GM06990 (cell line): Measurements from ENCODE around the gene NDUFS6.

Experiments
- DNase-seq: peaks from one replicate; pipeline ENCODE4 v3.0.0-alpha.2; 2011; ENCODE audit not compliant: insufficient read length; ENCODE audit errors: extremely low read depth
- H3K27me3 ChIP-seq: replicated peaks from 2 replicates; pipeline ENCODE4 v1.6.0; 2011; ENCODE audit warnings: low read length; ENCODE audit not compliant: control insufficient read depth, insufficient read depth
- H3K36me3 ChIP-seq: 2 replicates; pipeline ENCODE4 v1.5.1; 2011; ENCODE audit warnings: low read length; ENCODE audit not compliant: control insufficient read depth, insufficient read depth
- H3K4me3 ChIP-seq: replicated peaks from 2 replicates; pipeline ENCODE4 v1.5.1; 2011; ENCODE audit warnings: low read depth, mild to moderate bottlenecking, control low read depth, low read length
- TF ChIP-seq, protein P1 (sequence below): IDR thresholded peaks from 2 replicates; pipeline ENCODE4 v1.5.1; 2011; ENCODE audit warnings: low read length, control low read depth, mild to moderate bottlenecking, inconsistent platforms; ENCODE audit not compliant: insufficient read depth, poor library complexity, severe bottlenecking

The NDUFS6 gene

GRCh38 chr5:1817261-1818043 is 16.2 kb downstream of the NDUFS6 start:
- Histone ChIP-seq H3K36me3 (peaks cover 29% of the 10 kb centered on the region), H3K4me3 (no peak overlapping the region), H3K27me3 (no peaks in the 10 kb centered on the region)
- TF ChIP-seq, protein P1, sequence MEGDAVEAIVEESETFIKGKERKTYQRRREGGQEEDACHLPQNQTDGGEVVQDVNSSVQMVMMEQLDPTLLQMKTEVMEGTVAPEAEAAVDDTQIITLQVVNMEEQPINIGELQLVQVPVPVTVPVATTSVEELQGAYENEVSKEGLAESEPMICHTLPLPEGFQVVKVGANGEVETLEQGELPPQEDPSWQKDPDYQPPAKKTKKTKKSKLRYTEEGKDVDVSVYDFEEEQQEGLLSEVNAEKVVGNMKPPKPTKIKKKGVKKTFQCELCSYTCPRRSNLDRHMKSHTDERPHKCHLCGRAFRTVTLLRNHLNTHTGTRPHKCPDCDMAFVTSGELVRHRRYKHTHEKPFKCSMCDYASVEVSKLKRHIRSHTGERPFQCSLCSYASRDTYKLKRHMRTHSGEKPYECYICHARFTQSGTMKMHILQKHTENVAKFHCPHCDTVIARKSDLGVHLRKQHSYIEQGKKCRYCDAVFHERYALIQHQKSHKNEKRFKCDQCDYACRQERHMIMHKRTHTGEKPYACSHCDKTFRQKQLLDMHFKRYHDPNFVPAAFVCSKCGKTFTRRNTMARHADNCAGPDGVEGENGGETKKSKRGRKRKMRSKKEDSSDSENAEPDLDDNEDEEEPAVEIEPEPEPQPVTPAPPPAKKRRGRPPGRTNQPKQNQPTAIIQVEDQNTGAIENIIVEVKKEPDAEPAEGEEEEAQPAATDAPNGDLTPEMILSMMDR, result no peak
- DNase-seq, result no peak

- DNase-seq, result no peak
- H3K4me3 ChIP-seq, result no peak overlapping the region
- no peaks in the 10 kb centered on the region for H3K27me3 ChIP-seq
- TF ChIP-seq, protein P1, result no peak
- peaks cover 25% of the 10 kb centered on the region for H3K36me3 ChIP-seq
Measured at GRCh38 chr5:1818784-1819183, 17.6 kb downstream of the NDUFS6 start.

- Histone ChIP-seq H3K36me3 (peaks cover 22% of the 10 kb centered on the region), H3K27me3 (no peaks in the 10 kb centered on the region), H3K4me3 (no peak overlapping the region)
- no peak for DNase-seq
- TF ChIP-seq, protein P1, result no peak
Measured at GRCh38 chr5:1819458-1819857, 18.3 kb downstream of the NDUFS6 start.

DNA sequence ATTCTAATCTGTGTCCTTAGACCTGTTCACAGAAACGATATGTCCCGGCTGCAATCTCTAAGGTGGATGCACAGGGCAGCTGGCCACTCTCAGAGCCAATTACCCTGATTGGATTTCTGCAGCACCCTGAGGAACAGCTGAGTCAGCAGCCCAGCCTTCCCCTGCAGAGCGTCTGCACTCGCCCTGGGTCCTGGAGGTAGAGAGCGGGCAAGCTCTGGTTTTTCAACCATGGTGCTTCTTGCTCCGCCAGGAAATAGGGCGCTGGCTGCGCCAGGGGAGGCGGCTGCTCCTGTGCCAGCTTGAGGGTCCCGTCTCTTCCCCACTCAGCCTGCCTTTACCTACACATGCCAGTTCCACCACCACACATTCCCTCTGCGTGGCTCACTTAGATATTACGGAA is 19.2 kb downstream of the NDUFS6 start:
- H3K36me3 ChIP-seq, result peaks cover 23% of the 10 kb centered on the region
- DNase-seq, result no peak
- H3K4me3 ChIP-seq, result no peak overlapping the region
- H3K27me3 ChIP-seq, result no peaks in the 10 kb centered on the region
- TF ChIP-seq, protein P1, result no peak

- H3K36me3 ChIP-seq, result peaks cover 20% of the 10 kb centered on the region
Measured at GRCh38 chr5:1820926-1821325, 19.7 kb downstream of the NDUFS6 start.

More at GRCh38 chr5:1820926-1821325, 19.7 kb downstream of the NDUFS6 start:
- TF ChIP-seq, protein P1, result no peak
- no peak overlapping the region for H3K4me3 ChIP-seq
- no peak for DNase-seq
- H3K27me3 ChIP-seq, result no peaks in the 10 kb centered on the region
